ENCODE results near the gene LRBA. TPM values are rescaled to one million over a fixed set of nuclear protein-coding genes. Genes with fewer than 3 reads are reported as not detected.
"Not testable (repeated sequence)": the region's sequence is repeated elsewhere in the genome, so short reads cannot be mapped to it uniquely, and the experiment has no call there.

The LRBA gene
- total RNA-seq, 4 donors from 2014 or later, result 13.3 to 21.2 (median 20.1) TPM

DNA sequence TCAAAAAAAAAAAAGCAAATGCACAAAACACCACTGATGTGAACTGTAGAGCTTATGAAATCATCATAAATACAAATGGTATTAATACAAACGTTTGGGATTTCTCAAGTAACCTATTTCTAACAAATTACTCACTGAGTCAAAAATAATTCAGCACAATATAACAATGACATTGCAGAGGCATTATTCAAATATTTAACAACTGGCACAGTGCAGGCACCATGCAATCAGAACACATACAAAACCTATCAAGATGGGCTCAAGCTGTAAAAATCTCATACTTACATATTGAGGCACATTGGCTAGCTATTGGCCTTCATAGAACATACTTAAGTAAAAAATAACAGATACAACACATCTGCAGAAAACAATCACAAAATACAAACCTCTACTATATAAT, 81.1 kb downstream of the LRBA start:
- Histone ChIP-seq H3K9me3 (no peaks in the 10 kb centered on the region), H3K27ac (replicated peaks in 1 of 4) (no peak overlapping the region), H3K4me1 (peaks cover 0 to 4% (median 0%) of the 10 kb centered on the region in 4 donors), H3K4me3 (no peak overlapping the region), H3K36me3 (no peaks in the 10 kb centered on the region), H3K27me3 (no peaks in the 10 kb centered on the region)
- no peak for TF ChIP-seq POLR2A (IDR thresholded peaks at IDR 0.05; ENCODE audit: low read depth)
- TF ChIP-seq, protein P1, sequence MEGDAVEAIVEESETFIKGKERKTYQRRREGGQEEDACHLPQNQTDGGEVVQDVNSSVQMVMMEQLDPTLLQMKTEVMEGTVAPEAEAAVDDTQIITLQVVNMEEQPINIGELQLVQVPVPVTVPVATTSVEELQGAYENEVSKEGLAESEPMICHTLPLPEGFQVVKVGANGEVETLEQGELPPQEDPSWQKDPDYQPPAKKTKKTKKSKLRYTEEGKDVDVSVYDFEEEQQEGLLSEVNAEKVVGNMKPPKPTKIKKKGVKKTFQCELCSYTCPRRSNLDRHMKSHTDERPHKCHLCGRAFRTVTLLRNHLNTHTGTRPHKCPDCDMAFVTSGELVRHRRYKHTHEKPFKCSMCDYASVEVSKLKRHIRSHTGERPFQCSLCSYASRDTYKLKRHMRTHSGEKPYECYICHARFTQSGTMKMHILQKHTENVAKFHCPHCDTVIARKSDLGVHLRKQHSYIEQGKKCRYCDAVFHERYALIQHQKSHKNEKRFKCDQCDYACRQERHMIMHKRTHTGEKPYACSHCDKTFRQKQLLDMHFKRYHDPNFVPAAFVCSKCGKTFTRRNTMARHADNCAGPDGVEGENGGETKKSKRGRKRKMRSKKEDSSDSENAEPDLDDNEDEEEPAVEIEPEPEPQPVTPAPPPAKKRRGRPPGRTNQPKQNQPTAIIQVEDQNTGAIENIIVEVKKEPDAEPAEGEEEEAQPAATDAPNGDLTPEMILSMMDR (IDR thresholded peaks at IDR 0.05), result no peak
- no peak for TF ChIP-seq EP300 (IDR thresholded peaks at IDR 0.05)
- TF ChIP-seq POLR2AphosphoS5 (IDR thresholded peaks at IDR 0.05), result no peak
- WGBS, result 24% methylated on average over 1 of the region's 1 CpG
- intact Hi-C loops (cut with DNase I), result no loop called here
- no peak for DNase-seq (ENCODE audit: extremely low spot score)

DNA sequence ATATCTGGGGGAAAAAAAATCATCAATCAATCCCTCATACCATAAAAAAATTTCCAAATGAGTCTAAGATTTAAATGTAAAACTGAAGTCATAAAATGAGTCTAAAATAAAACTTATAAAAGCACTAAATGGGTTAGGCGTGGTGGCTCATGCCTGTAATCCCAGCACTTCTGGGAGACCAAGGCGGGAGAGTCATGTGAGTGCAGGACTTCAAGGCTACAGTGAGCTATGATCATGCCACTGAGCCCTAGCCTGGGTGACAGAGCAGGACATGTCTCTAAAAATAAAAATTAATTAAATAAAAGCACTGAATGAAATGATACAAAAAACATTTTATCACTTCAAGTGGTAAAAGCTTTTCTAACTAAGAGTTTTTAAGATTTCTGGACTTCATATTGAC, 83.3 kb downstream of the LRBA start:
- WGBS, result 97% methylated on average over 2 of the region's 2 CpGs
- no peak overlapping the region for H3K27ac ChIP-seq (replicated peaks in 1 of 4)
- no peaks in the 10 kb centered on the region for H3K27me3 ChIP-seq
- no peak for DNase-seq (ENCODE audit: extremely low spot score)
- H3K9me3 ChIP-seq, result no peaks in the 10 kb centered on the region
- intact Hi-C loops (cut with DNase I), result no loop called here
- no peaks in the 10 kb centered on the region for H3K4me1 ChIP-seq
- H3K4me3 ChIP-seq, result no peak overlapping the region
- peaks cover 0 to 5% (median 0%) of the 10 kb centered on the region in 4 donors for H3K36me3 ChIP-seq
- TF ChIP-seq EP300 (IDR thresholded peaks at IDR 0.05) (no peak), POLR2AphosphoS5 (IDR thresholded peaks at IDR 0.05) (no peak), POLR2A (IDR thresholded peaks at IDR 0.05; ENCODE audit: low read depth) (no peak)
- TF ChIP-seq, protein P1 (IDR thresholded peaks at IDR 0.05), result no peak

DNA sequence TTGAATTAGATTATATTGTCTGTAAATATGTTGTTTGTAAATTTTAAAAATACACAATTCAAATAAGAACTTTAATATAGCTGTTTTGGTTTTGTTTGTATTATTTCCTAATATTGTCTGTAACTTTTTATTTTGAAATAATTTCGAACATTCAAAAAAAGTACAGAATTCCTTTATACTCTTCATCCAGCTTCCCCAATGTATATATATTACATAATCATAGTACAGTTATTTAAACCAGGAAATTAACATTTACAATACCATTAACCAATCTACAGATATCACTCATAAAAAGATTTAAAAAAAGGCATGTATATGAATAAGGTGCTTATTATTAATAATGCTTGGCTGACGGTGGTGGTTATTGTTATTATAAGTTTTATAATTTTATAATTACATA, 84.1 kb downstream of the LRBA start:
- Histone ChIP-seq H3K4me3 (no peak overlapping the region), H3K4me1 (no peaks in the 10 kb centered on the region), H3K9me3 (no peaks in the 10 kb centered on the region), H3K27me3 (no peaks in the 10 kb centered on the region), H3K36me3 (peaks cover 0 to 5% (median 0%) of the 10 kb centered on the region in 4 donors), H3K27ac (replicated peaks in 1 of 4) (no peak overlapping the region)
- intact Hi-C loops (cut with DNase I), result no loop called here
- TF ChIP-seq POLR2AphosphoS5 (IDR thresholded peaks at IDR 0.05) (no peak), EP300 (IDR thresholded peaks at IDR 0.05) (no peak), POLR2A (IDR thresholded peaks at IDR 0.05; ENCODE audit: low read depth) (no peak)
- TF ChIP-seq, protein P1 (IDR thresholded peaks at IDR 0.05), result no peak
- no peak for DNase-seq (ENCODE audit: extremely low spot score)
- 97% methylated on average over 2 of the region's 2 CpGs for WGBS

DNA sequence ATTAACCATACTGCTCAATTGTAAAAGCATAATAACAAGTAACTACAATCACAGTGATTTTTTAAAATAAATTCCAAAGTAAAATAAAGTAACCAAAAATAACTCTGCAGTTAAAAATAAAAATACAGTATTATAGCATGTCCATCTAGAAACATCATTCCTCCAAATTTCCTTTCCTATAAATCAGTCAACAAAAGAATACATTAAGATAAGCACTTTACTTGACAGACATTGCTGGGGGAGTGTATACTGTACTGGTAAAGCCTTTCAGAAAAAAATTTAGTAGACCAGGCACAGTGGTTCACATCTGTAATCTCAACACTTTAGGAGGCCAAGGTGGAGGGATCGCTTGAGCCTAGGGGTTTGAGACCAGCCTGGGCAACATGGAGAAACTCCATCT, 91.1 kb downstream of the LRBA start:
- Histone ChIP-seq H3K27ac (replicated peaks in 1 of 4) (no peak overlapping the region), H3K27me3 (no peaks in the 10 kb centered on the region), H3K9me3 (no peaks in the 10 kb centered on the region), H3K4me1 (no peaks in the 10 kb centered on the region), H3K4me3 (no peak overlapping the region), H3K36me3 (peaks cover 0 to 33% (median 15%) of the 10 kb centered on the region in 4 donors)
- DNase-seq (ENCODE audit: extremely low spot score), result no peak
- intact Hi-C loops (cut with DNase I), result no loop called here
- TF ChIP-seq EP300 (IDR thresholded peaks at IDR 0.05) (no peak), POLR2A (IDR thresholded peaks at IDR 0.05; ENCODE audit: low read depth) (no peak), POLR2AphosphoS5 (IDR thresholded peaks at IDR 0.05) (no peak)
- TF ChIP-seq, protein P1 (IDR thresholded peaks at IDR 0.05), result no peak
- WGBS, result 100% methylated on average over 1 of the region's 1 CpG

DNA sequence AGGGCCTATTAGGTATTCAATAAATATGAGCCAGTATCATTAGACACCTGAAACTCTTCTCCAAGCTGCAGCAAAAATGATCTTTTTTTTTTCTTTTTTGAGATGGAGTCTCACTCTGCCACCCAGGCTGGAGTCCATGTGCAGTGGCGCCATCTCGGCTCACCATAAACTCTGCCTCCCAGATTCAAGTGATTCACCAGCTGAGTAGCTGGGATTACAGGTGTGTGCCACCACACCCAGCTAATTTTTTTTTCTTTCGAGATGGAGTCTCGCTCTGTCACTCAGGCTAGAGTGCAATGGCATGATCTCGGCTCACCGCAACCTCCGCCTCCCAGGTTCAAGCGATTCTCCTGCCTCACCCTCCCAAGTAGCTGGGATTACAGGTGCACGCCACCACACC, 93.6 kb downstream of the LRBA start:
- H3K36me3 ChIP-seq, result peaks cover 0 to 51% (median 16%) of the 10 kb centered on the region in 4 donors
- over 99% methylated on average over 9 of the region's 9 CpGs for WGBS
- intact Hi-C loops (cut with DNase I), result not testable (repeated sequence)

DNA sequence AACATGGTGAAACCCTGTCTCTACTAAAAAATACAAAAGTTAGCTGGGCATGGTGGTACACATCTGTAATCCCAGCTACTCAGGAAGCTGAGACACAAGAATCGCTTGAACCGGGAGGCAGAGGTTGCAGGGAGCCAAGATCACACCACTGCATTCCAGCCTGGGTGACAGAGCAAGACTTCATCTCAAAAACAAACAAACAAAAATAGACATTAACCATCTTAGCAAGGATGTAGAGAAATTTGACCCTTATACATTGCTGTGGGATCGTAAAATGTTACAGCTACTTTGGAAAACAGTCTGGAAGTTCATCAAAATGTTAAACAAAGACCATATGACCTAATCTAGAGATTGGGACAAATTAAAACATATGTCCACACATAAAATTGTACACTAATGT, 96.5 kb downstream of the LRBA start:
- H3K4me1 ChIP-seq; H3K27me3 ChIP-seq; intact Hi-C loops (cut with DNase I); H3K4me3 ChIP-seq; H3K27ac ChIP-seq (replicated peaks in 1 of 4); DNase-seq (ENCODE audit: extremely low spot score); H3K9me3 ChIP-seq: not testable (repeated sequence)
- H3K36me3 ChIP-seq, result peaks cover 0 to 57% (median 28%) of the 10 kb centered on the region in 4 donors
- WGBS, result 98% methylated on average over 3 of the region's 3 CpGs

More for the DNA sequence above, 93.6 kb downstream of the LRBA start:
- not testable (repeated sequence) for DNase-seq (ENCODE audit: extremely low spot score); H3K9me3 ChIP-seq; H3K27ac ChIP-seq (replicated peaks in 1 of 4); H3K4me3 ChIP-seq; H3K27me3 ChIP-seq; H3K4me1 ChIP-seq
